Gastrocnemius medialis (tissue), 4 donors: ENCODE results near the gene SORT1. TPM values are rescaled to one million over a fixed set of nuclear protein-coding genes. Genes with fewer than 3 reads are reported as not detected.

ENCODE experiments used
- ATAC-seq, 2 donors: fragments of 150-250 bp; one replicate each; pipeline ENCODE4 v1.9.1; 2016
- DNase-seq, 2 donors: peaks; one replicate each; pipeline ENCODE4 v3.0.0-alpha.2; 2019
- H3K27ac ChIP-seq, 4 donors: fragments of 200-600 bp; sonication (generic); 1 replicate in 1 of 4; 2 replicates in 3 of 4; pipeline ENCODE4 v1.5.1; 2016 to 2018; ENCODE audit warnings: mild to moderate bottlenecking in 2 of 4, moderate library complexity in 1 of 4
- H3K27me3 ChIP-seq, 3 donors: fragments of 200-600 bp; sonication (generic) in 2 of 3; 1 replicate in 1 of 3; 2 replicates in 2 of 3; pipeline versions ENCODE4 v1.5.1 to v1.6.0; 2016 to 2019; ENCODE audit warnings: mild to moderate bottlenecking in 1 of 3, moderate library complexity in 1 of 3
- H3K36me3 ChIP-seq, 2 donors: fragments of 200-600 bp; sonication (generic) in 1 of 2; one replicate each; pipeline ENCODE4 v1.5.1; 2017 to 2018
- H3K4me1 ChIP-seq, 2 donors: fragments of 200-600 bp; sonication (generic) in 1 of 2; one replicate each; pipeline ENCODE4 v1.5.1; 2016 to 2017; ENCODE audit warnings: mild to moderate bottlenecking in 2 of 2
- H3K4me3 ChIP-seq, 4 donors: fragments of 200-600 bp; sonication (generic) in 3 of 4; 1 replicate in 1 of 4; 2 replicates in 3 of 4; pipeline ENCODE4 v1.5.1; 2016 to 2019; ENCODE audit warnings: mild to moderate bottlenecking in 2 of 4
- H3K9me3 ChIP-seq, 3 donors: fragments of 200-600 bp; sonication (generic) in 2 of 3; 1 replicate in 1 of 3; 2 replicates in 2 of 3; pipeline ENCODE4 v1.5.1; 2016 to 2019
- POLR2A ChIP-seq, 2 donors: fragments of 450-650 bp; IDR thresholded peaks; one replicate each; pipeline ENCODE4 v1.6.1; 2017; ENCODE audit warnings: antibody characterized with exemption in 2 of 2, mild to moderate bottlenecking in 2 of 2, moderate library complexity in 2 of 2
- in situ Hi-C, 4 donors: fragments of 200-750 bp; cut with MboI; loops; one replicate each; pipeline versions ENCODE4 v1.15.0 to v1.8.0; 2017; ENCODE audit warnings: low sequenced_read_pairs in 4 of 4
- intact Hi-C: fragments of 100-400 bp; cut with DNase I; formaldehyde crosslinking; loops from one replicate; pipeline ENCODE4 v1.15.1; 2023; ENCODE audit warnings: low total_unique reads
- total RNA-seq, 4 donors: library from RNA; depleted of rRNA; stranded (reverse); fragments of >200 nt; gene quantifications; one replicate each; pipeline versions ENCODE4 v1.1.0 to v1.2.3, GENCODE V29; 2016
- TF ChIP-seq, protein P1 (sequence below), 5 experiments: fragments of 450-650 bp in 3 of 5; fragments of 200-600 bp in 2 of 5; sonication (generic) in 2 of 5; IDR thresholded peaks in 4 of 5; conservative IDR thresholded peaks in 1 of 5; 1 replicate in 4 of 5; 2 replicates in 1 of 5; pipeline ENCODE4 v1.5.1; 2016 to 2019; ENCODE audit warnings: antibody characterized with exemption in 5 of 5, mild to moderate bottlenecking in 3 of 5, moderate library complexity in 3 of 5

Gene SORT1
- total RNA-seq, 4 donors from 2014 or later: 93.7 to 226 (median 190) TPM

DNA sequence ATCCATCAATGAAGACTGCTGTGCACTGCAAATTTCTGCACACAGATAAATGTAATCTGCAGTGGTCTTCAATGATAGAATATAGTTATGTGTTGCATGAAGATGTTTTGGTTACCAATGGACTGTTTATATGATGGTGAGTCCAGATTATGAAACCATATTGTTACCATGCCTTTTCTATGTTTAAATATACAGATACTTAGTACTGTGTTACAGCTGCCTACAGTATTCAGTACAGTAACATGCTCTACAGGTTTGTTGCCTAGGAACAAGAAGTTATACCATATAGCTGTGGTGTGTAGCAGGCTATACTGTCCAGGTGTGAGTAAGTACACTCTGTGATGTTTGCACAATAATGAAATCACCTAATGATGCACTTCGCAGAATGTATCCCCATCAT lies 40.8 kb downstream of the SORT1 start:
- ATAC-seq (no peak), DNase-seq (no peak)
- Histone ChIP-seq H3K27ac (no peak overlapping the region), H3K9me3 (no peaks in the 10 kb centered on the region), H3K4me1 (peaks cover 14 to 20% of the 10 kb centered on the region in 2 donors), H3K36me3 (peaks cover 0 to 36% of the 10 kb centered on the region in 2 donors), H3K4me3 (no peak overlapping the region), H3K27me3 (no peaks in the 10 kb centered on the region)
- intact Hi-C loops: no loop called here
- in situ Hi-C loops: no loop called here
- TF ChIP-seq, protein P1, sequence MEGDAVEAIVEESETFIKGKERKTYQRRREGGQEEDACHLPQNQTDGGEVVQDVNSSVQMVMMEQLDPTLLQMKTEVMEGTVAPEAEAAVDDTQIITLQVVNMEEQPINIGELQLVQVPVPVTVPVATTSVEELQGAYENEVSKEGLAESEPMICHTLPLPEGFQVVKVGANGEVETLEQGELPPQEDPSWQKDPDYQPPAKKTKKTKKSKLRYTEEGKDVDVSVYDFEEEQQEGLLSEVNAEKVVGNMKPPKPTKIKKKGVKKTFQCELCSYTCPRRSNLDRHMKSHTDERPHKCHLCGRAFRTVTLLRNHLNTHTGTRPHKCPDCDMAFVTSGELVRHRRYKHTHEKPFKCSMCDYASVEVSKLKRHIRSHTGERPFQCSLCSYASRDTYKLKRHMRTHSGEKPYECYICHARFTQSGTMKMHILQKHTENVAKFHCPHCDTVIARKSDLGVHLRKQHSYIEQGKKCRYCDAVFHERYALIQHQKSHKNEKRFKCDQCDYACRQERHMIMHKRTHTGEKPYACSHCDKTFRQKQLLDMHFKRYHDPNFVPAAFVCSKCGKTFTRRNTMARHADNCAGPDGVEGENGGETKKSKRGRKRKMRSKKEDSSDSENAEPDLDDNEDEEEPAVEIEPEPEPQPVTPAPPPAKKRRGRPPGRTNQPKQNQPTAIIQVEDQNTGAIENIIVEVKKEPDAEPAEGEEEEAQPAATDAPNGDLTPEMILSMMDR (IDR thresholded peaks at IDR 0.05 in 4 of 5, conservative IDR thresholded peaks at IDR 0.05 in 1 of 5): no peak
- no peak for TF ChIP-seq POLR2A (IDR thresholded peaks at IDR 0.05)

DNA sequence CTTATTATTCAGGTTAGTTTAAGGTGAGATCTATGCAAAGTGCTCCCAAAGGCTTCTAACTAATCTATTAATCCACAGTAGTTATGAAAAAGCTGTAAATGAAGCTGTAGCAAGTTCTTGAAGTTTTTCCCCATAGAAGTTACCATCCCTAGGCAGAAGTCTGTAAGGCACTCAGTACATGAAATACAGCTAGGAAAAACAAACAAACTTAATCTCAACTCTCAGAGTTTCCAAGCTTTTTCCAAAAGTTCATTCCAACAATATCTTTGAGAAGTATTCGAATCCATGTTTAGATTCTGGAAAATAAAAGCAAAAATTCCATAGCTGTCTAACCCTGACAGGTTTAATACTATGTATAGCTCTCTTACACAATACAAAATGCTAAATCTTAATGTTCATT lies 41.2 kb downstream of the SORT1 start:
- ATAC-seq (no peak), DNase-seq (no peak)
- no peaks in the 10 kb centered on the region for H3K9me3 ChIP-seq
- peak overlapping the region in 2 of 4 donors; percentile 33 for H3K27ac ChIP-seq
- no peak for TF ChIP-seq POLR2A (IDR thresholded peaks at IDR 0.05)
- TF ChIP-seq, protein P1 (IDR thresholded peaks at IDR 0.05 in 4 of 5, conservative IDR thresholded peaks at IDR 0.05 in 1 of 5): no peak
- intact Hi-C loops (no loop called here), in situ Hi-C loops (no loop called here)
- no peak overlapping the region for H3K4me3 ChIP-seq
- H3K27me3 ChIP-seq: no peaks in the 10 kb centered on the region
- peaks cover 10 to 17% of the 10 kb centered on the region in 2 donors for H3K4me1 ChIP-seq
- peaks cover 0 to 40% of the 10 kb centered on the region in 2 donors for H3K36me3 ChIP-seq

DNA sequence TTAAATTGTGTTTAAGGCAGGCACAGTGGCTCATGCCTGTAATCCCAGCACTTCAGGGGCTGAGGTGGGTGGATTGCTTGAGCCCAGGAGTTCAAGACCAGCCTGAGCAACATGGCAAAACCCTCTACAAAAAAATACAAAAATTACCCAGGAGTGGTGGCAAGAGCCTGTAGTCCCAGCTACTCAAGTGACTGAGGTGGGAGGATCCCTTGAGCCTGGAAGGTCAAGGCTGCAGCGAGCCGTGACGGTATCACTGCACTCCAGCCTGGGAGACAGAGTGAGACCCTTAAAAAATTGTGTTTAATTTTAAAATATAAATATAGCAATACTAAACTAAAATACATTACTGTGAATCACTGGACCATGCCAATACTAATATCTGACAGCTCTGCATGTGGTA lies 42.8 kb downstream of the SORT1 start:
- H3K4me3 ChIP-seq: no peak overlapping the region
- H3K4me1 ChIP-seq: peaks cover 0 to 9% of the 10 kb centered on the region in 2 donors
- no peak for TF ChIP-seq POLR2A (IDR thresholded peaks at IDR 0.05)
- TF ChIP-seq, protein P1 (IDR thresholded peaks at IDR 0.05 in 4 of 5, conservative IDR thresholded peaks at IDR 0.05 in 1 of 5): no peak
- in situ Hi-C loops: no loop called here
- H3K36me3 ChIP-seq: peaks cover 0 to 56% of the 10 kb centered on the region in 2 donors
- DNase-seq (no peak), ATAC-seq (no peak)
- intact Hi-C loops: loop anchor here (5.0 kb wide), 1 partner anchor 53 kb away; no protein-coding TSS in a partner anchor
- no peaks in the 10 kb centered on the region for H3K27me3 ChIP-seq
- peak overlapping the region in 2 of 4 donors; percentile 5 to 33 for H3K27ac ChIP-seq
- no peaks in the 10 kb centered on the region for H3K9me3 ChIP-seq

DNA sequence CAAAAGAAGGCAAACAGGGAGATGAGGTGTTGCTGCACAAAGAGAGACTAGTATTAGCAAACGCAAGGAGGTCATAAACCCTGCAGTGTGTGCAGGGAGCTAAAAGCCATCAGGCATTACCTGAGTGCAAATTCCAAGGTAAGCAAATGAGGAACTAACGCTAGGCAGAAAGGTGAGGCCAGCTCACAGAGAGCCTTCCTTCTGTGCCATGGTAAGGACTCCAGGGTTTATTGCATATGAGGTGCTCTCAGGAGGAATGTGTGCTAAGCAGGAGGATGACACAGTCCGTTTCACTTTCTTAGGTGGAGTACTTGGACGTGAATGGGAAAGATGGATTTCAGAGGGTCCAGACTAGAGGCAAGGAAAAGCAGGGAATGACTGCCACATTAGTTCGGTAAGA lies 46.3 kb downstream of the SORT1 start:
- Histone ChIP-seq H3K4me1 (no peaks in the 10 kb centered on the region), H3K4me3 (no peak overlapping the region), H3K27me3 (no peaks in the 10 kb centered on the region), H3K36me3 (peaks cover 0 to 82% of the 10 kb centered on the region in 2 donors), H3K27ac (no peak overlapping the region), H3K9me3 (no peaks in the 10 kb centered on the region)
- no peak for TF ChIP-seq POLR2A (IDR thresholded peaks at IDR 0.05)
- TF ChIP-seq, protein P1 (IDR thresholded peaks at IDR 0.05 in 4 of 5, conservative IDR thresholded peaks at IDR 0.05 in 1 of 5): no peak
- in situ Hi-C loops (no loop called here), intact Hi-C loops (loop anchor here (5.0 kb wide), 1 partner anchor 49 kb away; no protein-coding TSS in a partner anchor)
- no peak for ATAC-seq
- no peak for DNase-seq

DNA sequence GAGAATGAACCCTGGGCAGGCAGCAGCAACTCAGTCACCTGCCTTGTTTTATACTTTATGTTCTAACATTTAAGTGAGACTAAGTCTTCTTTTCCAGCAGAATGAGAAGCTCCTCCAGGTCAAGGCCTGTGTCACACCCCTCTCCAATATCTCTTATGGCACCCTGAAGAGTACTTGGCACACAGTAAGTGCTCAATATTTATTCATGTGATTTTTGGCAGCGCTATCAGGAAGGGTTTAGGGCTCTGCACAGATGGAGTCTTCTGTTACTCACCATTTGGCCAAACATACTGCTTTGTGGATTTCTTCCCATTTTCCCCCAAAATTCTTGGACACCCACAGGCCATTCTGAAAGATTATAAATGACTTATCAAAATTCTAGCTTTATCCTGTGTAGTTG lies 47.1 kb downstream of the SORT1 start:
- ATAC-seq: no peak
- intact Hi-C loops (loop anchor here (5.0 kb wide), 1 partner anchor 48 kb away; no protein-coding TSS in a partner anchor), in situ Hi-C loops (no loop called here)
- Histone ChIP-seq H3K4me3 (no peak overlapping the region), H3K36me3 (peaks cover 0 to 90% of the 10 kb centered on the region in 2 donors), H3K9me3 (no peaks in the 10 kb centered on the region), H3K4me1 (no peaks in the 10 kb centered on the region), H3K27ac (no peak overlapping the region), H3K27me3 (no peaks in the 10 kb centered on the region)
- TF ChIP-seq, protein P1 (IDR thresholded peaks at IDR 0.05 in 4 of 5, conservative IDR thresholded peaks at IDR 0.05 in 1 of 5): no peak
- TF ChIP-seq POLR2A (IDR thresholded peaks at IDR 0.05): no peak
- DNase-seq: no peak
